Left ventricle myocardium inferior (tissue), 1 donor: ENCODE measurements around the gene PNLIP. TPM values are rescaled to one million over a fixed set of nuclear protein-coding genes. Genes with fewer than 3 reads are reported as not detected.

Experiments
- DNase-seq: peaks from one replicate; pipeline ENCODE4 v3.0.0-alpha.2; 2020
- H3K27ac ChIP-seq: fragments of 200-600 bp; replicated peaks from 2 replicates; pipeline ENCODE4 v1.8.0; 2021
- H3K27me3 ChIP-seq: fragments of 200-600 bp; 2 replicates; pipeline ENCODE4 v1.8.0; 2021; ENCODE audit warnings: low read depth
- H3K36me3 ChIP-seq: fragments of 200-600 bp; 2 replicates; pipeline ENCODE4 v1.8.0; 2021
- H3K4me1 ChIP-seq: fragments of 200-600 bp; 2 replicates; pipeline ENCODE4 v1.8.0; 2021
- H3K4me3 ChIP-seq: fragments of 200-600 bp; 2 replicates; pipeline ENCODE4 v1.8.0; 2021; ENCODE audit warnings: mild to moderate bottlenecking, moderate library complexity
- H3K9me3 ChIP-seq: fragments of 200-600 bp; replicated peaks from 2 replicates; pipeline ENCODE4 v1.8.0; 2021
- CTCF ChIP-seq: fragments of 200-600 bp; IDR thresholded peaks from 2 replicates; pipeline ENCODE4 v1.8.0; 2021; ENCODE audit warnings: antibody characterized with exemption, mild to moderate bottlenecking, borderline replicate concordance
- intact Hi-C: fragments of 100-400 bp; cut with micrococcal nuclease; formaldehyde crosslinking; loops from one replicate; pipeline ENCODE4 v1.11.0; 2022
- total RNA-seq: library from RNA; stranded (reverse); fragmentation: NEBNext Ultra II Directional; extraction: Animal tissue kit (Norgen Biotek cat#: 25700); gene quantifications from one replicate; pipeline ENCODE4 v1.2.1, GENCODE V29; 2021
- donor health status: DM: no; HTN: yes; CAD: no; lungs with severe emphysema.

The PNLIP gene
- total RNA-seq, 1 donor from 2014 or later: not detected

GRCh38 chr10:116540814-116541213, 4.9 kb upstream of the PNLIP start:
- DNase-seq: no peak
- Histone ChIP-seq H3K9me3 (peaks cover 18% of the 10 kb centered on the region), H3K4me1 (no peaks in the 10 kb centered on the region), H3K4me3 (no peak overlapping the region), H3K27me3 (peaks cover 11% of the 10 kb centered on the region), H3K36me3 (no peaks in the 10 kb centered on the region), H3K27ac (no peak overlapping the region)
- intact Hi-C loops: no loop called here
- no peak for TF ChIP-seq CTCF

- H3K9me3 ChIP-seq: peaks cover 13% of the 10 kb centered on the region
- TF ChIP-seq CTCF: no peak
- H3K4me1 ChIP-seq: no peaks in the 10 kb centered on the region
- DNase-seq: no peak
- H3K36me3 ChIP-seq: no peaks in the 10 kb centered on the region
- H3K4me3 ChIP-seq: no peak overlapping the region
- H3K27me3 ChIP-seq: peaks cover 11% of the 10 kb centered on the region
- H3K27ac ChIP-seq: no peak overlapping the region
- intact Hi-C loops: no loop called here
These were observed 3.6 kb upstream of the PNLIP start for GRCh38 chr10:116542007-116542677.

- no peak for DNase-seq
- intact Hi-C loops: no loop called here
- H3K27ac ChIP-seq: no peak overlapping the region
- no peaks in the 10 kb centered on the region for H3K36me3 ChIP-seq
- no peaks in the 10 kb centered on the region for H3K9me3 ChIP-seq
- H3K4me1 ChIP-seq: no peaks in the 10 kb centered on the region
- TF ChIP-seq CTCF: no peak
- no peak overlapping the region for H3K4me3 ChIP-seq
- H3K27me3 ChIP-seq: peaks cover 9% of the 10 kb centered on the region
These were observed 609 bp upstream of the PNLIP start for GRCh38 chr10:116545122-116545521.

- no peak for TF ChIP-seq CTCF
- peaks cover 3% of the 10 kb centered on the region for H3K27me3 ChIP-seq
- DNase-seq: no peak
- intact Hi-C loops: no loop called here
- H3K9me3 ChIP-seq: no peaks in the 10 kb centered on the region
- no peaks in the 10 kb centered on the region for H3K36me3 ChIP-seq
- no peak overlapping the region for H3K4me3 ChIP-seq
- H3K27ac ChIP-seq: no peak overlapping the region
- H3K4me1 ChIP-seq: no peaks in the 10 kb centered on the region
These were observed 2.6 kb downstream of the PNLIP start for GRCh38 chr10:116548301-116548700.

- TF ChIP-seq CTCF: no peak
- Histone ChIP-seq H3K9me3 (no peaks in the 10 kb centered on the region), H3K36me3 (no peaks in the 10 kb centered on the region), H3K27ac (no peak overlapping the region), H3K27me3 (peaks cover 3% of the 10 kb centered on the region), H3K4me3 (no peak overlapping the region), H3K4me1 (no peaks in the 10 kb centered on the region)
- intact Hi-C loops: no loop called here
- no peak for DNase-seq
These were observed 7.7 kb downstream of the PNLIP start for GRCh38 chr10:116553378-116553980.
